Measurements from ENCODE around the gene PRKCE. TPM values are rescaled to one million over a fixed set of nuclear protein-coding genes. Genes with fewer than 3 reads are reported as not detected.

Gene PRKCE
- total RNA-seq, 2 donors from 2014 or later = 5.8 to 18.1 TPM

- H3K4me3 ChIP-seq = peak overlapping the region; percentile 14
- no peak for ATAC-seq (ENCODE audit: insufficient number of reproducible peaks, low FRiP score, low read depth)
- TF ChIP-seq CTCF (IDR thresholded peaks at IDR 0.05) = no peak
These were observed 536.7 kb downstream of the PRKCE start for GRCh38 chr2:46188041-46188716.

GRCh38 chr2:46193356-46193755 is 541.9 kb downstream of the PRKCE start:
- Histone ChIP-seq H3K27me3 (replicated peaks; ENCODE audit: insufficient read depth) (no peaks in the 10 kb centered on the region), H3K27ac (no peak overlapping the region), H3K9me3 (no peaks in the 10 kb centered on the region), H3K36me3 (no peaks in the 10 kb centered on the region), H3K4me3 (no peak overlapping the region), H3K4me1 (ENCODE audit: control insufficient read depth in 1 of 2, low read depth in 2 of 2) (peaks cover under 1 to 6% of the 10 kb centered on the region in 2 donors)
- ATAC-seq (ENCODE audit: insufficient number of reproducible peaks, low FRiP score, low read depth) = no peak
- no peak for TF ChIP-seq CTCF (IDR thresholded peaks at IDR 0.05)
- no peak for DNase-seq (ENCODE audit: low spot score)

More at GRCh38 chr2:46188041-46188716, 536.7 kb downstream of the PRKCE start:
- Histone ChIP-seq H3K27ac (peak overlapping the region; percentile 20 to 73), H3K9me3 (no peaks in the 10 kb centered on the region), H3K27me3 (replicated peaks; ENCODE audit: insufficient read depth) (no peaks in the 10 kb centered on the region), H3K4me1 (ENCODE audit: control insufficient read depth in 1 of 2, low read depth in 2 of 2) (peaks cover 11 to 25% of the 10 kb centered on the region in 2 donors), H3K36me3 (no peaks in the 10 kb centered on the region)
- no peak for DNase-seq (ENCODE audit: low spot score)

- DNase-seq (ENCODE audit: low spot score) = no peak
- Histone ChIP-seq H3K4me1 (ENCODE audit: control insufficient read depth in 1 of 2, low read depth in 2 of 2) (peaks cover 0 to under 1% of the 10 kb centered on the region in 2 donors), H3K27me3 (replicated peaks; ENCODE audit: insufficient read depth) (no peaks in the 10 kb centered on the region), H3K9me3 (no peaks in the 10 kb centered on the region), H3K36me3 (no peaks in the 10 kb centered on the region), H3K27ac (no peak overlapping the region), H3K4me3 (no peak overlapping the region)
- no peak for ATAC-seq (ENCODE audit: insufficient number of reproducible peaks, low FRiP score, low read depth)
- TF ChIP-seq CTCF (IDR thresholded peaks at IDR 0.05) = no peak
These were observed 542.4 kb downstream of the PRKCE start for GRCh38 chr2:46193855-46194254.

GRCh38 chr2:46194856-46195255 is 543.4 kb downstream of the PRKCE start:
- Histone ChIP-seq H3K36me3 (no peaks in the 10 kb centered on the region), H3K9me3 (no peaks in the 10 kb centered on the region), H3K4me3 (no peak overlapping the region), H3K27ac (no peak overlapping the region), H3K4me1 (ENCODE audit: control insufficient read depth in 1 of 2, low read depth in 2 of 2) (peaks cover 0 to under 1% of the 10 kb centered on the region in 2 donors), H3K27me3 (replicated peaks; ENCODE audit: insufficient read depth) (no peaks in the 10 kb centered on the region)
- no peak for TF ChIP-seq CTCF (IDR thresholded peaks at IDR 0.05)
- ATAC-seq (ENCODE audit: insufficient number of reproducible peaks, low FRiP score, low read depth) (no peak), DNase-seq (ENCODE audit: low spot score) (no peak)

DNA sequence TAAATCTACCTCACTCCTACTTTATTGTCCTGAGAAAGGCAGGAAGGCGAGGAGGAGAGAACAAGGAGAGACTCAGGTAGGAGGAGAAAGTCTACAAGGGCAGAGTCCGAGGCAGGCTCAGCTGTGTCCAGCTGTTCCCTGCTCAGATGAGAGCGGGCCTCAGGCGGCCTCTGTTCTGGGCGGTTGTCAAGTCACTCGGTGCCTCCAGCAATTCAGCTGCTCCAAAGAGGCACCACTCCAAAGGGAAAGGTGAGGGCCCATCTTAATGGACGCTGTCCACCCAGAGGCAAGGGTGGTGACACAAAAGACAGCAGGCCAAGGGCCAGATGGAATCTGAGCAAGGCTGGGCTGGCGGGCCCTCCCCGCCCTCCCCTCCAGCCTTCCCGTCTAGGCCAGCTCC is 544.3 kb downstream of the PRKCE start:
- no peak for TF ChIP-seq CTCF (IDR thresholded peaks at IDR 0.05)
- Histone ChIP-seq H3K36me3 (no peaks in the 10 kb centered on the region), H3K27me3 (replicated peaks; ENCODE audit: insufficient read depth) (no peaks in the 10 kb centered on the region), H3K27ac (no peak overlapping the region), H3K4me1 (ENCODE audit: control insufficient read depth in 1 of 2, low read depth in 2 of 2) (peaks cover 3 to 11% of the 10 kb centered on the region in 2 donors), H3K4me3 (no peak overlapping the region), H3K9me3 (no peaks in the 10 kb centered on the region)
- DNase-seq (ENCODE audit: low spot score) (no peak), ATAC-seq (ENCODE audit: insufficient number of reproducible peaks, low FRiP score, low read depth) (no peak)
